GM18873 (cell line): ENCODE measurements around the gene ZNF593.

Source experiments
- ATAC-seq: cut with Tn5 transposase; IDR thresholded peaks from one replicate; pipeline ENCODE4 v1.9.1; 2021; ENCODE audit warnings: mild to moderate bottlenecking, moderate library complexity, moderate number of reproducible peaks; ENCODE audit not compliant: unreplicated experiment, low FRiP score

ZNF593 gene

DNA sequence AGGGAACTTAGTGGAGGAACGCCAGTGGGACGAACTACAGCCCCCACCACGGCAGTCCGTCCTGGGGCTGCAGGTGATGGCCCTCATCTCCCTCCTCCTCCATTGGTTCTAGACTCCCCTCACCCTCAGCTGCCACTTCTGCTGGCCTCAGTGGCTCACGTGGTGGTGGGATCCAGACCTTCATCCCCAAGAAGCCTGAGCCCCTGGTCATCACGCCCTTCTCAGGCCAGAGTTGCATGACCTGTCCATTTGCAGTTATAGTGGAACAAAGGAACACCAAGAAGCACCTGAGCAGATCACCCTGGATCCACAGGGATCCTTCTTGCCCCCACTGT, 23.8 kb upstream of the ZNF593 start:
- ATAC-seq, result no peak

DNA sequence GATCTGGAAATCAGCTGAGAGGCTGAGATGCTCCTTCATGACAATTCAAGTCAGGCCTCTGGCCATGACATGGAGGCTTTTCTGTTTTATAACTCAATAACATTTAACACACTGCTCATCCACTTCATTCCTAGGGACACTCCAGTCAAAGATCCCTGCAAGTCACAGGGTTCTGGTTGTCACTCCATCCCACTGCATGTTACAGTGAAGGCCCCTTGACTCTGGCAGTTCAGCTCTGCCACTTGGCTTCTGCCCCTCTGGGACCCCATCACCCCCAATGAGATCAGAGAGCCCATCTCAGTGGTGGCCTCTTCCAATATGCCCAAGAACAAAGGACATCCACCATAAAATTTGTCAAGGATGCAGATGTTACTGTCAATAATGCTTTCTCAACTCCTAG, 20.8 kb upstream of the ZNF593 start:
- no peak for ATAC-seq

DNA sequence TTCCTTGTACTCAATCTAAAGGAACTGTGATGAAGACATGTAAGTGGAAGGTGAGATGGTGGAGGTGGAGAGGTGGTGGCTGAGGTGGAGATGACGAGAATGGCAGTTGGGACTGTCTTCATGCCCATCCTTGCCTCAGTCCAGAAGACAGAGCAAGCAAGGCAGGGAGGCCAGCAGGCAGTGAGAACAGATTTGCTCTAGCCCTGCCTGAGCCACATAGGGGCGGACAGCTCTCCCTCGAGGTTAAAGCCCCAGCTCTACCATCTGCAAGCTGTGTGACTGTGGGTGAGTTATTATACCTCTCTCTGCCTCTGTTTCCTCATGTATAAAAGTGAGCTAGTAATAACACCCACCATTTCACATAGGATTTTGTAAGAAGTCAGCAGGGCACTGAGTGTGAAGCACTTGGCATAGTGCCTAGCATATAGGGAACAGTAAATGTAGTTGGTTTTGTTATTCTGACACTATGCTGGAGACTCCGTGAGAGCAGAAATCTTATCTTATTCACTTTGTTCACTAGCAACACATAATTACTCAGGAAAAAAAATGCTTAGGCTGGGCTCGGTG, 15.7 kb upstream of the ZNF593 start:
- no peak for ATAC-seq

DNA sequence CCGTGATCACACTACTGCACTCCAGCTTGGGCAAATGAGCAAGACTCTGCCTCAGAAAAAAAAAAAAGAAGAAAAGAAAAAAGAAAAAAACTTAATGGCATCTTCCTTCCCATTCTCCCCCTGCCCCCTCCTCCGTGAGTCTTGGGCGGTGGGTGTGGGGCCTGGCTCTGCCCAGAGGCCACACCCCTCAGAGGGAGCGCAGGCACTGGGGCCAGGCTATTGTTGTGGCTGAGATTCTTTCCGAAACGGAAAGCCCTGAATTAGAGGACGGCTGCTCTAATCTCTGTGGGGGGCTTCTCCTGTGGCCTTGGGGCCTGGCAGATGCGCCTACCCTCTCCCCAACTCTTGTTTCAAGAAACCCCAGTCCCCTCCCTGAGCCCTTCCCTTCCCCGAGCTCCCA, 15.0 kb upstream of the ZNF593 start:
- ATAC-seq, result no peak

DNA sequence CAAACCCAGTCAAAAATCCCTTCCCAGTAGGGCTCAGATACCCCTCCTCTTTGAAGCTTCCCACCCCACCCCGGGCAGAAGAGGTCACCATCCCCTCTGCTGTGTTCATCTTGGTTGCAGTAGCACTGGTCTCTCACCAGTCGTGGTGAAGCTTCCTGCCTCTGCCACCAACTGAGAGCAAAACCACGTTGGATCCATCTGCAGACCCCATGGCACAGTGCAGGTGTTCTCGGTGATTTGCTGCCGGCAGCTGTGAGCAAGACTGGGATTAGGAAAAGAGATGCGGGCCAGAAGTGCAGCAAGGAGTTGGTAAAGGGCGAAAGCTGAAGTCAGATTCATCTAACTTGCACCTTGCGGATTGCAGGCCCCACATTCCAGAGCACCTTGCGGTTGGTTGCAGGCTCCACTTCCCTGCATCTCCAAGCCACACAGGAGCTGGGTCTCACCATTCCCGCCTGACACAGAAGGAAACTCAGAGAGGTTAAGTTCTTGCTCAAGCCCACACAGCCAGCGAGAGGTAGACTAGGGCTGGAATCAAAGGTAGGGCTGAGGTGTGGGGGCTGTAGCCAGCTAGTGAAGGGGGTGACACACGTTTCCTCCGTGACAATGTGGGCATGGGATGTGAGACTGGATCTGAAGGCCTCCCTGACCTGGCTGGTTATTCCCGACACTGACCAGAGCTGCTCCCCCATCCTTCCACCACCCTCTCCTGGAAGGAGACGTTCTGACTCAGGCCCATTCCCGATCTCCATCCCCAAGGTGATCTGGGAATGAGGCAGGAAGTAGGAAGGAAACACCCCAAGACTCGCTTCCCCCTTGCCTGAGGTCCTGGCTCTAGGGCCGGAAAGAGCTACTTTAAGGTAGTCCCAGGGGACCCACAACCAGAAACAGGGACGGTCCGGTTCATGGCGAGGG, 14.1 kb upstream of the ZNF593 start:
- no peak for ATAC-seq

GRCh38 chr1:26156285-26157038, 13.2 kb upstream of the ZNF593 start:
- ATAC-seq, result no peak

GRCh38 chr1:26158271-26158907, 11.3 kb upstream of the ZNF593 start:
- no peak for ATAC-seq

- no peak for ATAC-seq
Measured at GRCh38 chr1:26158908-26159742, 10.6 kb upstream of the ZNF593 start, which contains the start of gene FAM110D. Gene FAM110D, plus strand, starts transcription at chr1:26159079. Its CDS starts 2,213 bp downstream, at chr1:26161292.

DNA sequence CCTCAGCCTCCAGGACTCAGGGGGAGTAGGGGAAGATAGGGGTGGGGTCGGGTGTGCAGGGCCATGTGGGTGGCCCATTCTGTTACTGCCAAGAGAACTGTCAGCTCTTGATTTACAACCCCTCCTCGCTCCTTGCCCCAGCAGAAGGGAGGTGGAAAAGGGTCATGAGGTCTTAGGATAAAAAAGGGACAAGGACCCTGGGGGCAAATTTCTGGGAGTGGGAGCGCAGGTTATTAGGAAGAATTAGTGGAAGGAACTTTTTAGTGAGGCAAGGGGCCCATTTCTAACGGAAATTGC, 10.0 kb upstream of the ZNF593 start:
- ATAC-seq, result no peak

DNA sequence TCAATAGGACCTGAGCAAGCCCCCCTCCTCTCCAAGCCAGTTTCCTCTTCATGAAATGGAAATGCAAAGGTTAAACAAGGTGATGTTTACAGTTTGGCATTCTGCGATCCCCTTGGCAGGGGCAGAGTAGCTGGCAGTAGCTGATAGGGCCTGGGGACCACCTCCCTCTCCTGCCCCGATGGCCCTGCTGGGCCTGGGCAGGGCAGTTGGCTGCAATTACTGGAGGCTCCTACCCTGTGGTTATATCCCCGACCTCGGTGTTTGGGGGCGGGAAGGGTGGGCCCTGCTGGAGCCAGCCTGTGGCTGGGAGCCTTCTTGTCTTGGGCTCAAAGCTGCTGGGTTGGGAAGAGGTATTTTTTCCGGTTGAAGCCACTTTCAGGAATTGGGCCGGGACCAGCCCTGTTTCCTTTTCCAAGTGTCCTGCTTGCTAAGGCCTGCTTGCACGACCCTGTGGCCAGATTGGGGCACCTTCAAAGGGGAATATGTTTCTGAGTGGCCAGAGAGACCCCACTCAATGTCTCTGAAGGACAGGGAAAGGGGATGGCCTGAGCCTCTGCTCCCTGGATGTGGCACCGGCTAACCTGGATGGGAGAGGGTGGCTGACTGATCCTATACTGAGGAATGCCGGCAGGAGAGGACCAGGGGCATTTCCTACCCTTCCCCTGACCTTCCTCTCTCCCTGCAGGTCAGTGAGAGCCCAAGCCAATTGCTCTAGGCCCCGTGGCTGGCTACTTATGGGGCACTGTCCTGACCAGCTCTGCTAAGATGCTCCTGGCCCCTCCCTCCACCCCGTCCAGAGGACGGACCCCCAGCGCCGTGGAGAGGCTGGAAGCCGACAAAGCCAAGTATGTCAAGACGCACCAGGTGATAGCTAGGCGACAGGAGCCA, 8.9 kb upstream of the ZNF593 start:
- no peak for ATAC-seq

DNA sequence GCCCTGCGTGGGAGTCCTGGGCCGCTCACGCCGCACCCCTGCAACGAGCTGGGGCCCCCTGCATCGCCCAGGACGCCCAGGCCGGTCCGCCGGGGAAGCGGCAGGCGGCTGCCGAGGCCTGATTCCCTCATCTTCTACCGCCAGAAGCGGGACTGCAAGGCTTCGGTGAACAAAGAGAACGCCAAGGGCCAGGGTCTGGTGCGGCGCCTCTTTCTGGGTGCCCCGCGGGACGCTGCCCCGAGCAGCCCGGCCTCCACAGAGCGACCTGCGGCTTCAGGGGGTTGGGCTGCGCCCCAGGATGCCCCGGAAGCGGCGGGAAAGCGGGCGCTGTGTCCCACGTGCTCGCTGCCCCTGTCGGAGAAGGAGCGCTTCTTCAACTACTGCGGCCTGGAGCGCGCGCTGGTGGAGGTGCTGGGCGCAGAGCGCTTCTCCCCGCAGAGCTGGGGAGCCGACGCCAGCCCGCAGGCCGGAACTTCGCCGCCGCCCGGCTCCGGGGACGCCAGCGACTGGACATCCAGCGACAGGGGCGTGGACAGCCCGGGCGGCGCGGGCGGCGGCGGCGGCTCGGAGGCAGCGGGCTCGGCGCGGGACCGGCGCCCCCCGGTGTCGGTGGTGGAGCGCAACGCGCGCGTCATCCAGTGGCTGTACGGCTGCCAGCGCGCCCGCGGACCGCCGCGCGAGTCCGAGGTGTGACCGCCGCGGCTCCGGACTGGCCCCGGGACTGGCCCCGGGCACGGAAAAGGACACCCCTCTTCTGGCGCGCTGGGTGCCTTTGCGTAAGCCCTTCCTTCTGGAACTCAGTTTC, 8.1 kb upstream of the ZNF593 start:
- no peak for ATAC-seq

DNA sequence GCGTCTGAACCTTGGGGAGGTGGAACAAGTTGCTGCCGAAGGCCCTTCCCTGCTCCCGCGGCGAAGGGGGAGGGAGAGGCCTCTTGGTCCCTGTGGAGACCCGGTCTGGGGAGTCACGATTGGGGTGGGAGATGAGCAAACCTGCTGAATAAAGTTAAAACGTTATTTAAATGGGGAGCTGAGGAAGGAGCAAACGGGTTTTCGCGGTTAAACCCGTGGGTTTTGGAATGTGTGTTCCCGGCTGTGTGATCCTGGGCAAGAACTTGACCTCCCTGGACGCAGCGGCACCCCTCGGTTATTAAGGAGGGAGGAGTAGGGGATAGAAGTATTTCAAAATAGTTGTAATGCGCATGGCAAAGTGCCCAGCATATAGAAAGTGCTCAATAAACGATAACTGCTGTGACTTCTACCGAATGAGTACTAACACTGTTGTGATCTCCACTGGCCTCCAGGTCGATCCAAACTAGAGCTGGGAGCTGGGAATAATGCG, 7.4 kb upstream of the ZNF593 start:
- ATAC-seq, result no peak

DNA sequence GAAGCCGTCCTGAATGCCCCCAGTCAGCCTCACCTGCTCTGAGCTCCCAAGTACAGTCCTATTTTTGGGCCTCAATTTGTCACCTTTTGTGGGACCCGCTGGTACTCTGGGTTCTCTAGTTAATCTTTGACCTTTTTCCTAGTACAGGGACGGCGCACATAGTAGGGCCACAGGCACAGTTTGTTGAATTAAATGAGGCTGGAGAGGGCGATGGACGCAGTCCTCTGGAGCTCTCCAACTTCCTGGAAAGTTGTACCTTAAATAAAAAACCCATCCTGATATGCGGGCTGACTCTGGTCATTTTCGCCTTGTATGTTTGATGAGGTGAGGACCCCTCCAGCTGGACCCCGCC, 6.0 kb upstream of the ZNF593 start:
- ATAC-seq, result no peak

DNA sequence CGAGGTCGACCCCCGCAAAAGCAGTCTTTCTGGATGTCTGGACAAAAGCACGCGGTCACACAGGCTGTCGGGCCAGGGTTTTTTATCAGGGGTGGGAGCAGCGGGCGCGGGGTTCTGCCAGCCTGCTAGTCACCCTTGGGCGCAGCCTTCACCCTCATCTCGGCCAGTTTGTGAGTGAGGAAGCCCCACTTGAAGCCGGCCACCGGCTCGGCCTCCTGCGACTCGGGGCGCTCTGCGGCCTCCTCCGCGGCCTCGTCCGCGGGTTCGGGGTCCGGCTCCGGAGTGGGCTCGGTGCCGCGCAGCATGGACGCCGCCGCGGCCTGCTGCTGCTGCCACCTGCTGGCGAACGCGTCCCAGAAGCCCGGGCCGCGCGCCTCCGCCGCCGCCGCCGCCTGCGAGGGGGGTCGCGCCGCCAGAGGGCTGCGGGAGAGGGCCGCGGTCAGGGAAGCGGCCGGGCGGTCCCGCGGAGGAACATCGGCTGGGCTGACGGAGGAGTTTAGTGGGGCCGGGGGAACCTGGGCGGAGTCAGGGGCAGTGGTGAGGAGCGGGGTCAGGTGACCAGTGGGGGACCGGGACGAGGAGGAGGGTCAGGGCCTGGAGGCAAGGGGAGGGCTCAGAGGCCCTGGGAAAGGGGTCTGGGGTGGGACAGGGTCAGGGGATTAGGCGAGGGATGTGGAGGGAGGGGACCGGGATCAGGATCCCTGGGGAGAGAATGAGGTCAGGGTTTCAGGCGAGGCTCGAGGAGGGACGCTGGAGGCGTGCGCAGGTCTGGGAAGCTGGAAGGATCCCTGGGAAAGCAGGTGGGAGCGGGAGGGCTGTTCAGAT, 5.5 kb upstream of the ZNF593 start:
- ATAC-seq, result no peak

DNA sequence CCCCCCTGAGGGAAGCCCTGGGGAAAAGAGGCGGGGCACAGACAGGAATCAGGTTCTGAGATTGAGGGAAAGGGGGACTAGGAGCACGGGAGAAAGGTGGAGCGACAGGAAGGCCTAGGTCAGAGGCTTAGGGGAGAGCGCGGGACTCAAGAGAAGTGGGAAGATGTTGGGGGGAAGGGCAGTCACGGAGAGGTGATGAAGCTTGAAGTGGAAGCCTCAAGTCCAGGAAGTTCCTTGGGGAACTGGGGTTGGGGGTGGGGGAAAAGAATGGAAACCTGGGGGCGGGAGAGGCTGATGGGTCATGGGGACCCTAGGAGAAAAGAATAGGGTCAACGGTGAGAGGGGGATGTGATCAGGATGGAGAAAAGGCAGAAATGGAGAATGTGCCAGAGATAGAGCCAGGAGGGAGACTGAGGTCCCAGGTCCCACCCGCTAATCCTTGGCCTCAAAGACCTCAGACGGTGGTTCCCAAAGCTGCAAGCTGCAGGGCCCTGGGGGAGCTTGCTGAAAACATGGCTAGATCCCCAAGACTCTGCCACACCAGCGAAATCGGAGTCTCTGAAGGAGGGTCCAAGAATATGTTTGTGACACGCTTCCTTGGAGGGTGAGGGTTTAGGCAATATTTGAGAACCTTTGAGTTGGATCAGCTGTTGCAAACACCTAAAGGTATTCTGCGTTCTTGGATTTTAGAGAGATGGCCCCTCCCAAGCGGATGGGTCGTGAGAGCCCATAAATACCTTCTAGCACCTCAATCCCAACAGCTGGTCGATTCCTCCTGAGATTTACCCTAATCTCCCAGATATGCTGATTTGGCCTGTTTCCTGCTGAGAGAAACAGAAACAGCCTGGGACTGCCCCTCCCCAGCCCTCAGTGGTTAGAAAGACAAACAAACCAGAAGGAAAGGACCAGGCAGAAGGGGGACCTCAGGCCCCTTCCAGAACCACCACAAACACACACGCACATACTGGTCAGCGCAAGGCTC, 4.6 kb upstream of the ZNF593 start:
- ATAC-seq, result no peak

DNA sequence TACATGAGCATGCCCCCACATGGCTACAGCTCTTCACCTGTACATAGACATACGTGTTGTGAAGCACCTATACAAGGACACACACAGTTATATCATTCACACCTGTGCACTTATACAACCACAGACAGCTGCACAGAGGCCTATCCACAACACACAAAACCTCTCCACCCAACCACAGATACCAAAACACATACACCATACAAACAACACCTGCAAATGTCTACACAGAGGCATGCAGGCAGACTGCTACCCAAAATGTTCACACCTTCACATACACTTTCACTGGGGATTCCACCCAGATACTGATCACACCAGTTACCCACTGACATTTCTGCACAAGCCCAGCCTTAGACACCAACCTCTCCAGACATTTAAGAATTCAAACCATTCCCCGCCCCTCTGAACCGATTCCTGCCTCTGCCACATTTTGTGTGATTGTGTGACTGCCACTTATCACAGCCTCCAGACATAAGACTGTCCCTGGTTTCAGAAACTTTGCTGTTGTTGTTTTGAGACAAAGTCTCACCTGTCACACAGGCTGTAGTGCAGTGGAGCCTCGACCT, 2.9 kb upstream of the ZNF593 start:
- ATAC-seq, result no peak
